Melanocyte of skin (primary cell): Measurements from ENCODE around the gene RAN. TPM values are rescaled to one million over a fixed set of nuclear protein-coding genes. Genes with fewer than 3 reads are reported as not detected.

Experiments
- small RNA-seq, 2 donors: library from RNA; depleted of rRNA; stranded (forward); fragments of <200 nt; gene quantifications; one replicate each; pipeline ENCODE3, GENCODE V24; 2012
- total RNA-seq, 2 donors: library from RNA; depleted of rRNA; stranded (reverse); fragments of >200 nt; gene quantifications; 2 replicates each; pipeline ENCODE4 v1.2.3, GENCODE V29; 2012

The RAN gene
- 1,000 to 10,000 TPM in 1 of 2 donors, 100 to 1,000 TPM in 1; 464 to 1,061 TPM for total RNA-seq

GRCh38 chr12:130871286-130872178 is at the start of gene RAN:
Gene RAN, plus strand, starts transcription at chr12:130872066. Its CDS starts 528 bp downstream, at chr12:130872594.

GRCh38 chr12:130838951-130839769 is 32.7 kb upstream of the RAN start, which contains the start of gene STX2:
Gene STX2, minus strand, starts transcription at chr12:130839250. Its CDS starts 151 bp downstream, at chr12:130839099.

Small RNA genes lying within 50 kb of the gene (small RNA-seq; reads per million reads assigned to genes)
- 0 reads per million in 2 donors for gene RF00019
- 0 to 0.12 reads per million in 2 donors for gene RNU6-1077P

Other genes starting within 250 kb of the RAN start
- not detected for gene RIMBP2, start 155.8 kb upstream of the RAN start, total RNA-seq
- 10 to 100 TPM; 20.6 to 32.6 TPM for gene STX2, start 32.8 kb upstream of the RAN start, total RNA-seq
- 1 to 10 TPM in 1 of 2 donors, under 1 TPM in 1; 0.67 to 1.0 TPM for gene ADGRD1, start 81.8 kb downstream of the RAN start, total RNA-seq